Neural crest cell (in vitro differentiated cells): ENCODE results near the gene C6. TPM values are rescaled to one million over a fixed set of nuclear protein-coding genes. Genes with fewer than 3 reads are reported as not detected.

Source experiments
- DNase-seq: peaks from one replicate; pipeline ENCODE4 v3.0.0; 2021; ENCODE audit warnings: low read depth, mixed read lengths, low spot score
- H3K27ac Mint-ChIP-seq: one replicate; pipeline ENCODE4 v1.8.0; 2021; ENCODE audit warnings: mild to moderate bottlenecking, mixed read lengths; ENCODE audit not compliant: unreplicated experiment
- H3K27me3 Mint-ChIP-seq: 2 replicates; pipeline ENCODE4 v1.8.0; 2021; ENCODE audit warnings: low read depth, mild to moderate bottlenecking, mixed read lengths
- H3K36me3 Mint-ChIP-seq: 2 replicates; pipeline ENCODE4 v1.8.0; 2021; ENCODE audit warnings: low read depth, mild to moderate bottlenecking, mixed read lengths
- H3K4me1 Mint-ChIP-seq: 2 replicates; pipeline ENCODE4 v1.8.0; 2021; ENCODE audit warnings: mixed read lengths
- H3K4me3 Mint-ChIP-seq: one replicate; pipeline ENCODE4 v1.8.0; 2021; ENCODE audit warnings: mild to moderate bottlenecking, mixed read lengths
- H3K9me3 Mint-ChIP-seq: 2 replicates; pipeline ENCODE4 v1.8.0; 2021; ENCODE audit warnings: mixed read lengths
- CTCF ChIP-seq: fragments of 200-600 bp; sonication (generic); conservative IDR thresholded peaks from 2 replicates; pipeline ENCODE4 v1.5.0; 2021; ENCODE audit warnings: antibody characterized with exemption, mild to moderate bottlenecking
- long read RNA-seq: library from polyadenylated mRNA; unstranded; transcript quantifications from one replicate; pipeline ENCODE4 v2.0.0, GENCODE V29; 2020
- total RNA-seq: library from RNA; stranded (reverse); gene quantifications from 2 replicates; pipeline ENCODE4 v1.2.1, GENCODE V29; 2021

Gene C6
- not detected in 2 replicates for total RNA-seq
- long read RNA-seq = 0 reads

GRCh38 chr5:41213340-41213739 is at the start of gene C6:
TSS of gene C6 (minus strand) at chr5:41213532. CDS start at chr5:41203230, 10,302 bp downstream.
- Mint-ChIP-seq H3K4me1 (no peaks in the 10 kb centered on the region), H3K27me3 (no peaks in the 10 kb centered on the region), H3K27ac (no peak within 1 kb of the TSS), H3K4me3 (no peak within 1 kb of the TSS), H3K9me3 (no peaks in the 10 kb centered on the region), H3K36me3 (no peaks in the 10 kb centered on the region)
- TF ChIP-seq CTCF = no peak
- no peak for DNase-seq

GRCh38 chr5:41256400-41256799 is 43.1 kb upstream of the C6 start:
- Mint-ChIP-seq H3K9me3 (peaks cover 2% of the 10 kb centered on the region), H3K27ac (no peak overlapping the region), H3K27me3 (no peaks in the 10 kb centered on the region), H3K4me1 (no peaks in the 10 kb centered on the region), H3K36me3 (no peaks in the 10 kb centered on the region), H3K4me3 (no peak overlapping the region)
- no peak for DNase-seq
- no peak for TF ChIP-seq CTCF

- TF ChIP-seq CTCF = no peak
- Mint-ChIP-seq H3K4me1 (no peaks in the 10 kb centered on the region), H3K4me3 (no peak overlapping the region), H3K9me3 (peaks cover 6% of the 10 kb centered on the region), H3K27me3 (no peaks in the 10 kb centered on the region), H3K27ac (no peak overlapping the region), H3K36me3 (no peaks in the 10 kb centered on the region)
- no peak for DNase-seq
Measured at GRCh38 chr5:41253109-41253508, 39.8 kb upstream of the C6 start.

- Mint-ChIP-seq H3K27ac (no peak overlapping the region), H3K9me3 (peaks cover 5% of the 10 kb centered on the region), H3K36me3 (no peaks in the 10 kb centered on the region), H3K27me3 (no peaks in the 10 kb centered on the region), H3K4me3 (no peak overlapping the region), H3K4me1 (no peaks in the 10 kb centered on the region)
- TF ChIP-seq CTCF = no peak
- DNase-seq = no peak
Measured at GRCh38 chr5:41252036-41252435, 38.7 kb upstream of the C6 start.

GRCh38 chr5:41250351-41250987 is 37.1 kb upstream of the C6 start:
- peaks cover 4% of the 10 kb centered on the region for H3K9me3 Mint-ChIP-seq
- H3K4me1 Mint-ChIP-seq = no peaks in the 10 kb centered on the region
- no peaks in the 10 kb centered on the region for H3K27me3 Mint-ChIP-seq
- H3K4me3 Mint-ChIP-seq = no peak overlapping the region
- TF ChIP-seq CTCF = no peak
- DNase-seq = no peak
- no peaks in the 10 kb centered on the region for H3K36me3 Mint-ChIP-seq
- H3K27ac Mint-ChIP-seq = no peak overlapping the region
